ENCODE data around the gene NOD2.

NOD2 gene

GRCh38 chr16:50736448-50736847 is 43.0 kb downstream of the NOD2 start:
- DNase-seq (ENCODE audit: low read depth) = no peak
- H3K4me3 ChIP-seq (ENCODE audit: low read depth, low read length) = no peak overlapping the region
- TF ChIP-seq MYC (IDR thresholded peaks at IDR 0.05; ENCODE audit: low read depth, low read length) (no peak), CTCF (IDR thresholded peaks at IDR 0.05; ENCODE audit: low read depth, low read length) (no peak), POLR2A (IDR thresholded peaks at IDR 0.05; ENCODE audit: extremely low read depth, insufficient read length) (no peak), MAX (IDR thresholded peaks at IDR 0.05; ENCODE audit: low read depth, low read length) (no peak)

GRCh38 chr16:50737420-50737959 is 44.1 kb downstream of the NOD2 start:
- DNase-seq (ENCODE audit: low read depth) = no peak
- TF ChIP-seq CTCF (IDR thresholded peaks at IDR 0.05; ENCODE audit: low read depth, low read length) = no peak
- no peak for TF ChIP-seq POLR2A (IDR thresholded peaks at IDR 0.05; ENCODE audit: extremely low read depth, insufficient read length)
- no peak for TF ChIP-seq MYC (IDR thresholded peaks at IDR 0.05; ENCODE audit: low read depth, low read length)
- no peak for TF ChIP-seq MAX (IDR thresholded peaks at IDR 0.05; ENCODE audit: low read depth, low read length)
- no peak overlapping the region for H3K4me3 ChIP-seq (ENCODE audit: low read depth, low read length)

GRCh38 chr16:50739031-50739430 is 45.6 kb downstream of the NOD2 start:
- TF ChIP-seq MAX (IDR thresholded peaks at IDR 0.05; ENCODE audit: low read depth, low read length) (no peak), CTCF (IDR thresholded peaks at IDR 0.05; ENCODE audit: low read depth, low read length) (no peak), MYC (IDR thresholded peaks at IDR 0.05; ENCODE audit: low read depth, low read length) (no peak), POLR2A (IDR thresholded peaks at IDR 0.05; ENCODE audit: extremely low read depth, insufficient read length) (no peak)
- no peak overlapping the region for H3K4me3 ChIP-seq (ENCODE audit: low read depth, low read length)
- no peak for DNase-seq (ENCODE audit: low read depth)

- no peak overlapping the region for H3K4me3 ChIP-seq (ENCODE audit: low read depth, low read length)
- no peak for DNase-seq (ENCODE audit: low read depth)
- no peak for TF ChIP-seq POLR2A (IDR thresholded peaks at IDR 0.05; ENCODE audit: extremely low read depth, insufficient read length)
- no peak for TF ChIP-seq MAX (IDR thresholded peaks at IDR 0.05; ENCODE audit: low read depth, low read length)
- no peak for TF ChIP-seq CTCF (IDR thresholded peaks at IDR 0.05; ENCODE audit: low read depth, low read length)
Measured at GRCh38 chr16:50740736-50741135, 47.3 kb downstream of the NOD2 start.

- TF ChIP-seq CTCF (IDR thresholded peaks at IDR 0.05; ENCODE audit: low read depth, low read length) (no peak), MYC (IDR thresholded peaks at IDR 0.05; ENCODE audit: low read depth, low read length) (no peak), MAX (IDR thresholded peaks at IDR 0.05; ENCODE audit: low read depth, low read length) (no peak), POLR2A (IDR thresholded peaks at IDR 0.05; ENCODE audit: extremely low read depth, insufficient read length) (no peak)
- H3K4me3 ChIP-seq (ENCODE audit: low read depth, low read length) = peak overlapping the region; percentile 50
- DNase-seq (ENCODE audit: low read depth) = no peak
Measured at GRCh38 chr16:50741225-50741780, 47.9 kb downstream of the NOD2 start.
